ENCODE results near the gene GJA9.

Gene GJA9

GRCh38 chr1:38896169-38896568, 14.8 kb upstream of the GJA9 start:
- H3K4me3 ChIP-seq (ENCODE audit: low read length): no peak overlapping the region
- TF ChIP-seq ZNF274 (IDR thresholded peaks at IDR 0.05; ENCODE audit: low read depth, low read length): no peak

GRCh38 chr1:38892976-38893375, 11.6 kb upstream of the GJA9 start:
- H3K4me3 ChIP-seq (ENCODE audit: low read length): no peak overlapping the region
- TF ChIP-seq ZNF274 (IDR thresholded peaks at IDR 0.05; ENCODE audit: low read depth, low read length): no peak

- no peak for TF ChIP-seq ZNF274 (IDR thresholded peaks at IDR 0.05; ENCODE audit: low read depth, low read length)
These were observed 10.4 kb upstream of the GJA9 start for GRCh38 chr1:38891753-38892152.

GRCh38 chr1:38889589-38889988, 8.2 kb upstream of the GJA9 start:
- TF ChIP-seq ZNF274 (IDR thresholded peaks at IDR 0.05; ENCODE audit: low read depth, low read length): no peak
- H3K4me3 ChIP-seq (ENCODE audit: low read length): no peak overlapping the region

More at GRCh38 chr1:38891753-38892152, 10.4 kb upstream of the GJA9 start:
- H3K4me3 ChIP-seq (ENCODE audit: low read length): no peak overlapping the region

- H3K4me3 ChIP-seq (ENCODE audit: low read length): no peak overlapping the region
- no peak for TF ChIP-seq ZNF274 (IDR thresholded peaks at IDR 0.05; ENCODE audit: low read depth, low read length)
These were observed 7.3 kb upstream of the GJA9 start for GRCh38 chr1:38888423-38889333.

GRCh38 chr1:38885092-38885491, 3.7 kb upstream of the GJA9 start:
- no peak overlapping the region for H3K4me3 ChIP-seq (ENCODE audit: low read length)
- TF ChIP-seq ZNF274 (IDR thresholded peaks at IDR 0.05; ENCODE audit: low read depth, low read length): no peak

GRCh38 chr1:38875811-38876210, 5.6 kb downstream of the GJA9 start:
- H3K4me3 ChIP-seq (ENCODE audit: low read length): no peak overlapping the region
- no peak for TF ChIP-seq ZNF274 (IDR thresholded peaks at IDR 0.05; ENCODE audit: low read depth, low read length)

- no peak for TF ChIP-seq ZNF274 (IDR thresholded peaks at IDR 0.05; ENCODE audit: low read depth, low read length)
- H3K4me3 ChIP-seq (ENCODE audit: low read length): peak within 1 kb of the TSS; percentile 94
These were observed 8.1 kb downstream of the GJA9 start, which contains the start of gene MYCBP for GRCh38 chr1:38873027-38873969. Gene MYCBP, minus strand, starts transcription at chr1:38873348. Its CDS starts 43 bp downstream, at chr1:38873305.

GRCh38 chr1:38872401-38873026, 8.9 kb downstream of the GJA9 start:
- peak overlapping the region; percentile 84 for H3K4me3 ChIP-seq (ENCODE audit: low read length)
- TF ChIP-seq ZNF274 (IDR thresholded peaks at IDR 0.05; ENCODE audit: low read depth, low read length): no peak

- H3K4me3 ChIP-seq (ENCODE audit: low read length): no peak overlapping the region
- no peak for TF ChIP-seq ZNF274 (IDR thresholded peaks at IDR 0.05; ENCODE audit: low read depth, low read length)
These were observed 10.4 kb downstream of the GJA9 start for GRCh38 chr1:38870996-38871395.

GRCh38 chr1:38867208-38867607, 14.2 kb downstream of the GJA9 start:
- no peak overlapping the region for H3K4me3 ChIP-seq (ENCODE audit: low read length)
- no peak for TF ChIP-seq ZNF274 (IDR thresholded peaks at IDR 0.05; ENCODE audit: low read depth, low read length)

- no peak for TF ChIP-seq ZNF274 (IDR thresholded peaks at IDR 0.05; ENCODE audit: low read depth, low read length)
- no peak overlapping the region for H3K4me3 ChIP-seq (ENCODE audit: low read length)
These were observed 16.2 kb downstream of the GJA9 start for GRCh38 chr1:38865112-38865715.

- H3K4me3 ChIP-seq (ENCODE audit: low read length): peak overlapping the region; percentile 84
- no peak for TF ChIP-seq ZNF274 (IDR thresholded peaks at IDR 0.05; ENCODE audit: low read depth, low read length)
These were observed 21.0 kb downstream of the GJA9 start for GRCh38 chr1:38860454-38860795.
